ENCODE results near the gene JMJD1C.

Gene JMJD1C

GRCh38 chr10:63480237-63480636 is 14.5 kb upstream of the JMJD1C start:
- DNase-seq, result no peak

GRCh38 chr10:63478564-63478963 is 12.8 kb upstream of the JMJD1C start:
- DNase-seq, result no peak

DNA sequence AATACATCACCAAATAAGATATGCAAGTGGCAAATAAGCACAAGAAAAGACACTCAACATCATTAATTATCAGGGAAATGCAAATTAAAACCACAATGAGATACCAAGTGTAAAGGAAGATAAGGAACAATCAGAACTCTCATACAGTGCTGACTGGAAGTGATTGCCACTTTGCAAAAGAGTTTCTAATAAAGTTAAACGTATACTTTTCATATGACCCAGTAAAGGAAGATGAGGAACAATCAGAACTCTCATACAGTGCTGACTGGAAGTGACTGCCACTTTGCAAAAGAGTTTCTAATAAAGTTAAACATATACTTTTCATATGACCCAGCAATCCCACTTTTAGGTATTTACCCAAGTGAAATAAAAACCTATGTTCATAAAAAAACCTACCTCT is 12.2 kb upstream of the JMJD1C start:
- no peak for DNase-seq

- no peak for DNase-seq
These were observed 8.7 kb upstream of the JMJD1C start for GRCh38 chr10:63474488-63474887.

- no peak for DNase-seq
These were observed 5.2 kb upstream of the JMJD1C start for GRCh38 chr10:63470928-63471327.

GRCh38 chr10:63468947-63469346 is 3.2 kb upstream of the JMJD1C start:
- no peak for DNase-seq

- no peak for DNase-seq
These were observed 2.1 kb upstream of the JMJD1C start for GRCh38 chr10:63467841-63468240.

- no peak for DNase-seq
These were observed 563 bp upstream of the JMJD1C start for GRCh38 chr10:63466144-63466935.

DNA sequence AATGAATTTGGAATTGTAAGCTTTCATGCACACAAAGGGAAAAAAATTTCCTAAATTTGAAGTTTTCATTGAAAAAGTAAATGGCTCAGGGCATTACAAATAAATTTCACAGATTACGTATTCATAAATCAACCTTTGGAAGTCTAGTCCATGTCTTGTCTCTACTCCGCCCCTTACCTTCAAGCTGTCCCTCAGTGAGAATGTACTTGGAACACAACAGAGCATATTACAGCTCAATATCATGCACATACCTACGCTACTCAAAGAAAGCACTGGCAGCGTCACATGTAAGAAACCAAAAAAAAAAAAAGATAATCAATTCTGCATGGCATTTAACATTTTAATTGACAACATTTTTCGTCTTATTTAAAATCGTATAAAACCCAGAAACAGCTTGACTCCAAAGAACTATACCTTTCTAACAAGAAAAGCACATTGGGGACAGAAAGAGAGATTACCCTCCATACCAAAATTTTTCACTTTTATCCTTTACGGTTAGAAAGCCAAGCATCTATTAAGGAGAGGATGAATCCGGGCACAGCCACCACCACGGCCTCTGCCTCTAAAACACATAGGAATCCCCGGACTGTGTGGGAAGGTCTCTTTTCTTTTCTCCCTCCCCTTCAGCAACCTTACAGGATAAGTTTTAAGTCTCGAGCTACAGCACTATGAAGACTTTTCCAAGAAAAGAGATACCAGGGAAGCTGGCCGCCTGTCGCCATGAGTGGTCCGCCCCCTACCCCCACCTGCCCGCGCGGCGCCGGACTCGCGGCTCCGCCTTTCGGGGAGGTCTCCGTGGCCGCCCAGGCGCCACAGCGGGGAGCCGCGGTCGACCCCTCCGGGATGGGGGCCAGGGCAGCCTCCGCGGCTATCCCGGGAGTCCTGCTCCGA is 1.1 kb downstream of the JMJD1C start:
- no peak for DNase-seq

DNA sequence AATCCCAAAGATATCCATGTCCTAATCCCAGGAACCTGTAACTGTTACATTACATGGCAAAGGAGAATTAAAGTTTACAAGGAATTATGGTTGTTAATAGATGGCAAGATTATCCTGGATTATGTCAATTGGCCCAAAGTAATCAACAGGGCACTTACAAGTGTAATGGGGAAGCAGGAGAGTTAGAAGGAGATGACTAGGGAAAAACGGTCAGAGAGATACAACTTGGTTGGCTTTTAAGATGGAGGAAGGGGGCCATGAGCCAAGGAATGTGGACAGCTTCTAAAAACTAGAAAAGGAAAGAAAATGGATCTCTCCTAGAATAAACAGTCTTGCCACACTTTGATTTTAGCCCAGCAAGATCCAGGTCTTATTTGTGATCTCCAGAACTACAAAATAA is 3.3 kb downstream of the JMJD1C start:
- DNase-seq, result no peak

DNA sequence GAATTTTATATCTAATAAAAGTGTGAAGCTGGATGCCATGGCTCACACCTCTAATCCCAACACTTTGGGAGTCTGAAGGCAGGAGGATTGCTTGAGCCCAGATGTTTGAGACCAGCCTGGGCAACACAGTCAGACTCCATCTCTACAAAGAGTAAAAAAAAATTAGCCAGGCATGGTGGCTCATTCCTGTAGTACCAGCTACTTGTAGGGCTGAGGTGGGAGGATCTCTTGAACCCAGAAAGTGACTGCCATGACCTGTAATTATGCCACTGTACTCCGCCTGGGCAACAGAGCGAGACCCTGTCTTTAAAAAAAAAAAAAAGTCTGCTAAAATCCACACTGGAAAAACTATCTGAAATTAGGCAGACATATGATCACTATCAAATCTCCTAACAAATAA is 7.6 kb downstream of the JMJD1C start:
- DNase-seq, result no peak

DNA sequence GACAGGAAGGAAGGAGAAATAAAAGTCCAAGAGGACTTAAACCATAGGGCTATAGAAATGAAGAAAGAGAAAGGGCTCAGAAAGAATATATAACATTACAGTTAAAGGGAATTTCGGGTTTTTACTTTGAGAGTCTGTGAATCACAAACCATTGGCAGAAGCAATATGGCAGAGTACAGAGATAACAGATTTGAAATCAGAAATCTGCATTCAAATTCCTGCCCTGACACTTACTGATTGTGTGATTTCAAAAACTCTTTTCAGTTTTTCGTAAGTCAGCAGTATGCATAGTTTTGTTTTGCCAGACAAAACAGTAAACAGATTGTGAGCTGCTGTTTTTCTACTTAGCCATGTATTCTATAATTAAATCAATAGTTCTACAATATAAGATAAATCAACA is 8.2 kb downstream of the JMJD1C start:
- no peak for DNase-seq

GRCh38 chr10:63456437-63457210 is 9.2 kb downstream of the JMJD1C start:
- no peak for DNase-seq

GRCh38 chr10:63455507-63455906 is 10.3 kb downstream of the JMJD1C start:
- DNase-seq, result no peak

GRCh38 chr10:63454631-63455030 is 11.1 kb downstream of the JMJD1C start:
- DNase-seq, result no peak

GRCh38 chr10:63452524-63452923 is 13.3 kb downstream of the JMJD1C start:
- no peak for DNase-seq

- no peak for DNase-seq
These were observed 18.9 kb downstream of the JMJD1C start for GRCh38 chr10:63446716-63447440.

- DNase-seq, result no peak
These were observed 24.4 kb downstream of the JMJD1C start for GRCh38 chr10:63441404-63441803.

DNA sequence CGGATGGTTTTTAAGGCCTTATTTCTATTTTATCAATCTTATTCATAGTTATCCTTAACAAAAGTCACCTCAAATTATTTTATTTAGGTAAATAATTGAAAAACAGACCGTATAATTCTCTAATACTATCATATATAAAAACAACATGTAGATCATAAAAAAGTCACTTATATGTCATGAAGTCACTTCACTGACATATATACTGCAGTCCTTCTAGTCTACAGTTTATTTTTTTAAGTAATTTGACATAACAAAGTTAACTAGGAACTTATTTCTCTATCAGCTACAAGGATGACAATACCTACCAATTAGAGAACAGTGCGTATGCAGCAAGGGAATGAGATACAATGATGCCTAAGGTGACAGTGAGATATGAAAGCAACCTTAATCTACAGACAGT is 26.2 kb downstream of the JMJD1C start:
- DNase-seq, result no peak

DNA sequence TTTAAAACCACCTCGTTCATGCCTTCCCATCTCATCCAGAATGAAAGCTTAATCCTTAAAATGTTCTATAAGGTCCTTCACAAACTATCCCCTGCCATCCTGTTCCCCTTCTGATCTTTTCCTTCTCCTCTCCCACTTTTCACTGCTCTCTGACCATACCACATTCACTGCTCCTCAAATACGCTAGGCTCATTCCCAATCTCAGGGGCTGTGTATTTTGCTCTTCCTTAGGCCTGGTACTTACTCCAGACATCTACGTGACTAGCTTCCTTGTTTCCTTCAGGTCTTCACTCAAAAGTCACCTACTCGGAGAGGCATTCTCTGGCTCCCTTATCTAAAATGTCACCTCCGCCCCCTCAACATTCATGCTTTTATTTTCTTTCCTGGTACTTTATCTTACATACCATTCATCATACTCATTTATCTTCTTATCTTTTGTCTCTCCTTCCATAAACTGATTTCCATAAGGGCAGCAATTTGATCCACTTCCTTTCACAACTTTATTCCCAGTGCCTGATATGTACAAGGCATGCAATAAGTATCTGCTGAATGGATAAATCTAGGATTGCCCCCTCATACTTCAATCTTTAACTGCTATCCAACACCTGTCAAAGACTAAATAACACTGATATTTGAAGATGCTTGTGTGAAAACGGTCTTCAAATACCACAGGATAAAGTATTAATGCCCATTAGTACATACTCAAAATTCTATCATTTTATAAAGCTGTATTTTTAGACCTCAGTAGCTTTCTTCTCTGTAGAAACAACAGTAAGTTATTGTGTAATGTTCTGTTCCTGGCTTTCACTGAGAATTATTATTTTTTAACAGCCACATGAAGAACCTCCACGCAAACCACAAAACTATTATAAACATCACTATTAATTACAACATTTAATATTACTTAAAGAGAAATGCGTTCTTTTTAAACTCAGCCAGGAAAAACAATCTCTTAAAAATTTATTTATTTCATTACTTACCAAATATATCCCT is 27.0 kb downstream of the JMJD1C start:
- DNase-seq, result no peak

Measured in NCI-H1417 treated with DMSO at 0.1 percent for 48 hours (cell line).